ENCODE measurements around the gene SGCD. TPM values are rescaled to one million over a fixed set of nuclear protein-coding genes. Genes with fewer than 3 reads are reported as not detected.

SGCD gene
- polyA plus RNA-seq, 1 experiment: 25.2 TPM

- Histone ChIP-seq H3K27ac (ENCODE audit: low read depth, low read length) (no peak overlapping the region), H3K9me3 (ENCODE audit: control insufficient read depth, insufficient read depth, low read length) (peaks cover 7% of the 10 kb centered on the region; the same call in 1 of the 2 replicates), H3K27me3 (ENCODE audit: control insufficient read depth, insufficient read depth, low read length) (no peaks in the 10 kb centered on the region), H3K4me3 (ENCODE audit: low read depth, low read length) (no peak overlapping the region)
- TF ChIP-seq, protein P1, sequence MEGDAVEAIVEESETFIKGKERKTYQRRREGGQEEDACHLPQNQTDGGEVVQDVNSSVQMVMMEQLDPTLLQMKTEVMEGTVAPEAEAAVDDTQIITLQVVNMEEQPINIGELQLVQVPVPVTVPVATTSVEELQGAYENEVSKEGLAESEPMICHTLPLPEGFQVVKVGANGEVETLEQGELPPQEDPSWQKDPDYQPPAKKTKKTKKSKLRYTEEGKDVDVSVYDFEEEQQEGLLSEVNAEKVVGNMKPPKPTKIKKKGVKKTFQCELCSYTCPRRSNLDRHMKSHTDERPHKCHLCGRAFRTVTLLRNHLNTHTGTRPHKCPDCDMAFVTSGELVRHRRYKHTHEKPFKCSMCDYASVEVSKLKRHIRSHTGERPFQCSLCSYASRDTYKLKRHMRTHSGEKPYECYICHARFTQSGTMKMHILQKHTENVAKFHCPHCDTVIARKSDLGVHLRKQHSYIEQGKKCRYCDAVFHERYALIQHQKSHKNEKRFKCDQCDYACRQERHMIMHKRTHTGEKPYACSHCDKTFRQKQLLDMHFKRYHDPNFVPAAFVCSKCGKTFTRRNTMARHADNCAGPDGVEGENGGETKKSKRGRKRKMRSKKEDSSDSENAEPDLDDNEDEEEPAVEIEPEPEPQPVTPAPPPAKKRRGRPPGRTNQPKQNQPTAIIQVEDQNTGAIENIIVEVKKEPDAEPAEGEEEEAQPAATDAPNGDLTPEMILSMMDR (IDR thresholded peaks at IDR 0.05; ENCODE audit: low read depth, low read length): no peak
- CTCF ChIA-PET: no interaction called here
- POLR2A ChIA-PET: no interaction called here
- no peak for DNase-seq (ENCODE audit: low read depth, low spot score)
These were observed 437.4 kb downstream of the SGCD start for GRCh38 chr5:156764176-156764971.

- no peak overlapping the region for H3K4me3 ChIP-seq (ENCODE audit: low read depth, low read length)
- TF ChIP-seq, protein P1 (IDR thresholded peaks at IDR 0.05; ENCODE audit: low read depth, low read length): no peak
- H3K27me3 ChIP-seq (ENCODE audit: control insufficient read depth, insufficient read depth, low read length): no peaks in the 10 kb centered on the region
- ChIA-PET POLR2A (no interaction called here), CTCF (no interaction called here)
- H3K9me3 ChIP-seq (ENCODE audit: control insufficient read depth, insufficient read depth, low read length): peaks cover 4% of the 10 kb centered on the region
- H3K27ac ChIP-seq (ENCODE audit: low read depth, low read length): no peak overlapping the region
- DNase-seq (ENCODE audit: low read depth, low spot score): no peak
These were observed 447.3 kb downstream of the SGCD start for GRCh38 chr5:156774273-156774672.

DNA sequence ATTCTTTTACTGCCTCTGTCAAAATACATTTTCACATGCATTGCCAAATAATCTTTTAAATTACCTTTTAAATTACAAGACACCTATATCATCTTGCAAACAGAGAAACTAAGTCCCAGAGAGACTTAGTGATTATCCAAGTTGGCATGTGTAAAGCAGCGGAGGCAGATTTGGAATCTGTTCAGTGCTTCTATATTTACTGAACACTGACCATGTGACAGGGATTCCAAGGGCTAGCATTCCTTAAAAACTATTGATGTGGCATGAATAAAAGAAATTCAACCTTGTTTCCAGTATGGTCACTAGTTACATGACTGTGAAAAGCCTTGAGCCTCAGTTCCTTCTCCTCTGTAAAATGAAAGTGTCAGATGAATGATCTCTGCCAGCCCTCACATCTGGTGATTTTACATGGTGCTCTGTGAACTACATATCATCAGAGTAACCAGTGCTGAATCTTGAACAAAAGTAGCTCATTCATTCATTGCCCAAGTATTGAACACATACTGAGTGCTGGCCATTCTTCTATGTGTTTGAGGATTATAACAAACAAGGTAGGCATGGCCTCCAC is 451.3 kb downstream of the SGCD start:
- DNase-seq (ENCODE audit: low read depth, low spot score): no peak
- Histone ChIP-seq H3K27me3 (ENCODE audit: control insufficient read depth, insufficient read depth, low read length) (no peaks in the 10 kb centered on the region), H3K4me3 (ENCODE audit: low read depth, low read length) (no peak overlapping the region), H3K27ac (ENCODE audit: low read depth, low read length) (no peak overlapping the region), H3K9me3 (ENCODE audit: control insufficient read depth, insufficient read depth, low read length) (peaks cover 3% of the 10 kb centered on the region; the same call in 1 of the 2 replicates)
- ChIA-PET POLR2A (no interaction called here), CTCF (no interaction called here)
- TF ChIP-seq, protein P1 (IDR thresholded peaks at IDR 0.05; ENCODE audit: low read depth, low read length): no peak

DNA sequence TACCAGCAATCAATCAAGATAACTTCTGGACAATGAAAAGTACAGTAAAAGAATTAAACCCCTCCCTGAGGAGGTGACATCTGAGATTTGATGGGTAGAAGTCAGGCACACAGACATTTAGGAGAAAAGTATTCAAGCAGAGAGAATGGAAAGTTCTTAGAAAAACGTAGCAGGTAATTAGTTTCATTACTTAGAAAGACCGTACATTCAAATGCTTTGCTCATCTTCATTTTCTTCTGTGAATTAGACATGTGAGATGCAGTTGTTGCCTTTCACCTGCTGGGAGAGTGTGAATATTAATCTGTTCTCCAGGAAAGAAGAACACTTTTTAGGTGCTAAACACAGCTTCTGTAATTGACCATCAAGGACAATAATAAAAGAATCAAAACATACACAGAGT is 451.8 kb downstream of the SGCD start:
- POLR2A ChIA-PET: no interaction called here
- Histone ChIP-seq H3K27me3 (ENCODE audit: control insufficient read depth, insufficient read depth, low read length) (no peaks in the 10 kb centered on the region), H3K27ac (ENCODE audit: low read depth, low read length) (no peak overlapping the region), H3K9me3 (ENCODE audit: control insufficient read depth, insufficient read depth, low read length) (peaks cover 6% of the 10 kb centered on the region; the same call in 1 of the 2 replicates), H3K4me3 (ENCODE audit: low read depth, low read length) (no peak overlapping the region)
- DNase-seq (ENCODE audit: low read depth, low spot score): no peak
- CTCF ChIA-PET: no interaction called here
- TF ChIP-seq, protein P1 (IDR thresholded peaks at IDR 0.05; ENCODE audit: low read depth, low read length): no peak

DNA sequence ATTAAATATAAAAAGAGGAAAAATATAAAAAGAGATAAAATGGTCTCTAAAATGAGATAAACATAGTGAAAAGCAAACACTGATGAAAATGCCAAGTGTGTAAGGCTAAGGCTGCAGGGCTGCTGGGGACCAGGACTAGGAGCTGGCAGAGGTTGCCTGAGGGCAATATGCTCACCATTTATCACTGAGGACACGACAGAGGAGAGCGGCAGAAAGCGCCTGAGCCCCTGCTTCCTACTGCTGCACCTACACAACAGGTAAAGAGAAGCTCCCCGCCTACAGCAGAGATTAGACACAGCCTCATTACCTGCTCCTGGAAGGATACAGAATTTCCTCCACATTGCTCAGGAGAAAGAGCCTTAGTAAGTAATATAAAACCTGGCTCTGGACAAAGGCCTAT is 452.5 kb downstream of the SGCD start:
- DNase-seq (ENCODE audit: low read depth, low spot score): no peak
- ChIA-PET POLR2A (no interaction called here), CTCF (no interaction called here)
- TF ChIP-seq, protein P1 (IDR thresholded peaks at IDR 0.05; ENCODE audit: low read depth, low read length): no peak
- H3K27me3 ChIP-seq (ENCODE audit: control insufficient read depth, insufficient read depth, low read length): no peaks in the 10 kb centered on the region
- H3K9me3 ChIP-seq (ENCODE audit: control insufficient read depth, insufficient read depth, low read length): peaks cover 6% of the 10 kb centered on the region; the same call in 1 of the 2 replicates
- no peak overlapping the region for H3K27ac ChIP-seq (ENCODE audit: low read depth, low read length)
- H3K4me3 ChIP-seq (ENCODE audit: low read depth, low read length): no peak overlapping the region
